ENCODE results near the gene CALML5.

CALML5 gene

GRCh38 chr10:5528989-5529701 is 29.8 kb upstream of the CALML5 start:
- no peak for ATAC-seq (ENCODE audit: low read depth)
- no peak for DNase-seq (ENCODE audit: low spot score in 2 of 2)
- Mint-ChIP-seq H3K4me1 (no peaks in the 10 kb centered on the region), H3K9me3 (no peaks in the 10 kb centered on the region), H3K36me3 (no peaks in the 10 kb centered on the region), H3K4me3 (no peak overlapping the region), H3K27ac (no peak overlapping the region), H3K27me3 (peaks cover 9% of the 10 kb centered on the region)

DNA sequence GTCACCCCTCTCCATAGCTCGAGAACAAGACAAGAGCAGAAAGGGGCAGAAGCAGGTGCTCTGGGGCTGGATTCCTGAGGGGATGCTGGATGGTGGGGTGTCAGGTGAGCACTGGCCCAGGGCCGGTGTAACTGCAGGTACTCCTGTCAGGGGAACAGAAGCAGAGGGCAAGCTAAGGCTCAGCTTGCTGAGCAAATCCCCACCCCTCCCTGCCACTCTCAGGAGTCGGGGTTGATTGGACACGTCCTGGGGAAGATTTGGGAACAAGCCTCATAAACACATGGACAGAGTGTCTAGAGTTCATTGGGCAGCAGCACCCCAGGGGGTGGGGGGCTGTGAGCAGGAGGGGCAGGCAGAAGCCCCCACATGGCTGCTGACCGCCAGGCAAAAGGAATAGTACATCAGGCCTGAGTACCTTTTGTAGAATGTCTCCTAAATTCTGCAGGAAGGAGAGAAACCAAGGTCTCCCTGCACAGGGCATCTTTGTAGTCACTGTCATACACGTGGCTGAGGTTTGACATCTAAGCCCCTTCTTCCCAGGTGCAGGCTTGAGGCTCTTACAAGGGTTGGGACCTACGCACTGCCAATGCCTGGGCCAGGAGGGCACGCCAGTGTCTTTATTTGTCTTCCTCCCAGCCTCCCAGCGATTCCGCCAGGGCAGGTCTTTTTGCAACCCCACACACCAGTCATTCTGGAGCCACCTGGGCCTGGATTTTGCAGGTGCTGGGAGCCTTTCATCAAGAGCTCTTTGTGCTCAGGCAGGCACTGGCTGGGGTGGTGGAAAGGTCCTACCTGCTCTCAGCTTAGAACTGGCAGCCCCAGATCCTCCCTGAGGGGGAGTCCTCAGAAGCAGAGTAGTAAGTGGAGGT is 28.2 kb upstream of the CALML5 start:
- H3K4me3 Mint-ChIP-seq, result no peak overlapping the region
- H3K4me1 Mint-ChIP-seq, result no peaks in the 10 kb centered on the region
- DNase-seq (ENCODE audit: low spot score in 2 of 2) (no peak), ATAC-seq (ENCODE audit: low read depth) (no peak)
- no peak overlapping the region for H3K27ac Mint-ChIP-seq
- H3K9me3 Mint-ChIP-seq, result no peaks in the 10 kb centered on the region
- H3K27me3 Mint-ChIP-seq, result peaks cover 8% of the 10 kb centered on the region
- no peaks in the 10 kb centered on the region for H3K36me3 Mint-ChIP-seq

DNA sequence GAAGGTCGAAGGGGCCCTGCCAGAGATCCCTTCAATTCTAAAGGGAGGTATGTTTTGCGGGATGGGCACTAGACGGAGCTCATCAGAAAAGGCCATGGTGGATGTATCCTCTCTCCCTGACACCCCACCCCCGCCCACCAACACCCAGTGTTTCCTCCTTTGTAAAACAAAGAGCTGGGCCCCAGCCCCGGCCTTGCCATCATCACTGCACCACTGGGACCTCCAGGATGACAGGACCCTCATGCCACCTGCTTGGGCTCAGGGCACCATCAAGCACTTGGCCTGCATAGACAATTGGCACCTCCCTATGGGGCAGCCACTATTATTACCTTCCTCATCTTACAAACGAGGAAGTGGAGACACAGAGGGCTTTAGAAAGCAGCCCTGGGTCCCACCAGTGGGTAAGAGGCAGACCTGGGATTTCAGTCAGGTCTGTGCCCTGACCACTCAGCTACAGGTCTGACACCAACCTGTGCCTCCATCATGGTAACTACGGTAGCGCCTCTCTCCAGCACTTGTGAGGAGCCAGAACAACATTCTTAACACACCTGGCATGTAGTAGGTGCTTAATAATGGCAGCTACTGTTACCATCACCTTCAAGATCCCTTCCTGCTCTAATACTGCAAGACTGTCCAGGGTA is 27.4 kb upstream of the CALML5 start:
- Mint-ChIP-seq H3K36me3 (no peaks in the 10 kb centered on the region), H3K4me3 (no peak overlapping the region), H3K4me1 (no peaks in the 10 kb centered on the region), H3K27me3 (peaks cover 8% of the 10 kb centered on the region), H3K27ac (no peak overlapping the region), H3K9me3 (no peaks in the 10 kb centered on the region)
- DNase-seq (ENCODE audit: low spot score in 2 of 2) (no peak), ATAC-seq (ENCODE audit: low read depth) (no peak)

DNA sequence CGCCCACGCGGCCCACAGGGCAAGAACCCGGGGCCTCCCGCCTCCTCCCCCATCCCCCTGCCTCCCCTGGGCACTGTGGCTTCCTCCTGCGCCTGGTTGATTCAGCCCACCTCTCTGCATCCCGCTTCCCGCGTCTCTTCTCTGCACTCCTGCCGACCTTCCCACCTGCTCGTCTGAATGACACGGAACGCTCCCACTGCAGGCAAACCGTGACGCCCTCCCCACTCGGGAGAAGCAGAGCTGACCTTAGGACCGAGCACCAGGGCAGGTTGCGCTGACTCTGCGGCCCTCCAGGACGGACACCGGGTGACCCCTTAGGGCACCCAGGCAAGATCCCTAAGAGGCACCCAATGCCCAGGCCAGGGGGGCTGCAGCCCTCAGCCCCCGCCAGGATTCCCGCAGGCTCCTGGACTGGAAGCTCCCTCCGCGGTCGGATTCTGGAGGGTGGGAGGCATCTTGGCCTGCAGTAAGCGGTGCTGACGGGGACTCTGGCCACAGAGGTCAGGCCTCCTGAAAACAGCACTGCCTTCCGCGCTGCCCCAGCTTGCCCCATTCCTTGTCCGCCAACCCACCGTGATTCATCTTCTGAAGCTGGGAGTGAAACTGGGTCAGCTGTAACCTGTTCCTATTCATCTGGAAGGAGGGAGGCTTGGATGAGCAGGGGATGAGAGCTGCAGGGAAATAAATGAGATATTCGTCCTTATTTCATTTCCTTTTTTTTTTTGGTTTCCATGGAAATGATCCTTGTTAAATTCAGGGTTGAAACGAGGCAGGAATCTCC is 26.4 kb upstream of the CALML5 start:
- no peaks in the 10 kb centered on the region for H3K4me1 Mint-ChIP-seq
- H3K4me3 Mint-ChIP-seq, result no peak overlapping the region
- no peak for ATAC-seq (ENCODE audit: low read depth)
- no peaks in the 10 kb centered on the region for H3K9me3 Mint-ChIP-seq
- H3K27me3 Mint-ChIP-seq, result peaks cover 6% of the 10 kb centered on the region
- H3K27ac Mint-ChIP-seq, result no peak overlapping the region
- no peaks in the 10 kb centered on the region for H3K36me3 Mint-ChIP-seq
- no peak for DNase-seq (ENCODE audit: low spot score in 2 of 2)

- H3K27me3 Mint-ChIP-seq, result peaks cover 7% of the 10 kb centered on the region
- no peaks in the 10 kb centered on the region for H3K4me1 Mint-ChIP-seq
- no peaks in the 10 kb centered on the region for H3K9me3 Mint-ChIP-seq
Measured at GRCh38 chr10:5524641-5525560, 25.5 kb upstream of the CALML5 start, which contains the start of gene CALML3. TSS of gene CALML3 (plus strand) at chr10:5524961. CDS start at chr10:5525086, 125 bp downstream.

GRCh38 chr10:5523796-5524574 is 24.6 kb upstream of the CALML5 start:
- H3K27me3 Mint-ChIP-seq, result peaks cover 7% of the 10 kb centered on the region
- H3K27ac Mint-ChIP-seq, result no peak overlapping the region
- H3K4me1 Mint-ChIP-seq, result no peaks in the 10 kb centered on the region
- no peaks in the 10 kb centered on the region for H3K36me3 Mint-ChIP-seq
- DNase-seq (ENCODE audit: low spot score in 2 of 2), result no peak
- H3K9me3 Mint-ChIP-seq, result no peaks in the 10 kb centered on the region
- ATAC-seq (ENCODE audit: low read depth), result no peak
- H3K4me3 Mint-ChIP-seq, result no peak overlapping the region

More at GRCh38 chr10:5524641-5525560, 25.5 kb upstream of the CALML5 start, which contains the start of gene CALML3:
- no peaks in the 10 kb centered on the region for H3K36me3 Mint-ChIP-seq
- DNase-seq (ENCODE audit: low spot score in 2 of 2), result no peak
- ATAC-seq (ENCODE audit: low read depth), result no peak
- no peak within 1 kb of the TSS for H3K27ac Mint-ChIP-seq
- no peak within 1 kb of the TSS for H3K4me3 Mint-ChIP-seq

- Mint-ChIP-seq H3K9me3 (no peaks in the 10 kb centered on the region), H3K4me1 (no peaks in the 10 kb centered on the region), H3K27me3 (peaks cover 7% of the 10 kb centered on the region), H3K27ac (no peak overlapping the region), H3K36me3 (no peaks in the 10 kb centered on the region), H3K4me3 (no peak overlapping the region)
- no peak for ATAC-seq (ENCODE audit: low read depth)
- no peak for DNase-seq (ENCODE audit: low spot score in 2 of 2)
Measured at GRCh38 chr10:5522913-5523560, 23.7 kb upstream of the CALML5 start.

- no peak for ATAC-seq (ENCODE audit: low read depth)
Measured at GRCh38 chr10:5519054-5519453, 19.7 kb upstream of the CALML5 start.

DNA sequence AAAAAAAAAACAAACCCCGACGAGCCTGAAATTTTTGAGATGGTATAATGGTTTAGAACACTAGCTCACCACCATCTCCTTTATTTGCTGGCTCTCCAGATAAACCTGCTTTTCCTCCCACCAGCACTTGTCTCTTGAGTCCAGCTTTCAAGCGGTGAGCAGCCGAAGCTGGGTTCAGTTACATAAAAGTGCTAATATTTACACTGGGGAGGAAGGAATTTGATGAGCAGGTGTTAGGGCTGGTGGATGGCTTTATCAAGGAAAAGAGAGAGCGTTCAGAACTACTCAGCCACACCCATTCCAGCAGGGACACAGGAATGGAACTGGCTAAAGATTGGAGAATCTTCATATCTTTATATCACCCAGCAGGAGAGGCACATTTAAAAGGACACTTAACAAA is 18.8 kb upstream of the CALML5 start:
- Mint-ChIP-seq H3K27me3 (peaks cover 12% of the 10 kb centered on the region), H3K27ac (no peak overlapping the region), H3K4me3 (no peak overlapping the region), H3K9me3 (no peaks in the 10 kb centered on the region), H3K36me3 (no peaks in the 10 kb centered on the region), H3K4me1 (no peaks in the 10 kb centered on the region)
- no peak for DNase-seq (ENCODE audit: low spot score in 2 of 2)
- ATAC-seq (ENCODE audit: low read depth), result no peak

More at GRCh38 chr10:5519054-5519453, 19.7 kb upstream of the CALML5 start:
- peaks cover 11% of the 10 kb centered on the region for H3K27me3 Mint-ChIP-seq
- no peak overlapping the region for H3K27ac Mint-ChIP-seq
- DNase-seq (ENCODE audit: low spot score in 2 of 2), result no peak
- no peaks in the 10 kb centered on the region for H3K36me3 Mint-ChIP-seq
- H3K4me3 Mint-ChIP-seq, result no peak overlapping the region
- H3K9me3 Mint-ChIP-seq, result no peaks in the 10 kb centered on the region
- H3K4me1 Mint-ChIP-seq, result no peaks in the 10 kb centered on the region

GRCh38 chr10:5517546-5517945 is 18.2 kb upstream of the CALML5 start:
- no peaks in the 10 kb centered on the region for H3K9me3 Mint-ChIP-seq
- DNase-seq (ENCODE audit: low spot score in 2 of 2) (no peak), ATAC-seq (ENCODE audit: low read depth) (no peak)
- no peaks in the 10 kb centered on the region for H3K4me1 Mint-ChIP-seq
- H3K27ac Mint-ChIP-seq, result no peak overlapping the region
- H3K4me3 Mint-ChIP-seq, result no peak overlapping the region
- peaks cover 12% of the 10 kb centered on the region for H3K27me3 Mint-ChIP-seq
- no peaks in the 10 kb centered on the region for H3K36me3 Mint-ChIP-seq

GRCh38 chr10:5515948-5516761 is 16.8 kb upstream of the CALML5 start:
- no peak overlapping the region for H3K27ac Mint-ChIP-seq
- peaks cover 17% of the 10 kb centered on the region for H3K27me3 Mint-ChIP-seq
- no peak overlapping the region for H3K4me3 Mint-ChIP-seq
- DNase-seq (ENCODE audit: low spot score in 2 of 2) (no peak), ATAC-seq (ENCODE audit: low read depth) (no peak)
- no peaks in the 10 kb centered on the region for H3K4me1 Mint-ChIP-seq
- H3K9me3 Mint-ChIP-seq, result no peaks in the 10 kb centered on the region
- H3K36me3 Mint-ChIP-seq, result no peaks in the 10 kb centered on the region

Measured in memory B cell (primary cell).